ENCODE results near the gene LECT2.

LECT2 gene

GRCh38 chr5:135942202-135942771, 12.5 kb downstream of the LECT2 start:
- H3K4me1 Mint-ChIP-seq (ENCODE audit: low read depth in 2 of 2), result no peaks in the 10 kb centered on the region
- no peaks in the 10 kb centered on the region for H3K36me3 Mint-ChIP-seq (ENCODE audit: insufficient read depth)
- peaks cover 33 to 46% of the 10 kb centered on the region in 2 donors for H3K27me3 Mint-ChIP-seq
- H3K27ac Mint-ChIP-seq, result no peak overlapping the region
- ATAC-seq (replicated peaks) (no peak), DNase-seq (no peak)
- H3K4me3 Mint-ChIP-seq, result no peak overlapping the region
- no peaks in the 10 kb centered on the region for H3K9me3 Mint-ChIP-seq

- no peak for ATAC-seq (replicated peaks)
- Mint-ChIP-seq H3K27me3 (peaks cover 33 to 46% of the 10 kb centered on the region in 2 donors), H3K9me3 (no peaks in the 10 kb centered on the region), H3K27ac (no peak overlapping the region), H3K4me3 (no peak overlapping the region), H3K4me1 (ENCODE audit: low read depth in 2 of 2) (no peaks in the 10 kb centered on the region), H3K36me3 (ENCODE audit: insufficient read depth) (no peaks in the 10 kb centered on the region)
- no peak for DNase-seq
These were observed 13.1 kb downstream of the LECT2 start for GRCh38 chr5:135941711-135942110.

- Mint-ChIP-seq H3K9me3 (no peaks in the 10 kb centered on the region), H3K27me3 (peaks cover 28 to 29% of the 10 kb centered on the region in 2 donors), H3K4me3 (no peak overlapping the region), H3K27ac (no peak overlapping the region), H3K4me1 (ENCODE audit: low read depth in 2 of 2) (no peaks in the 10 kb centered on the region), H3K36me3 (ENCODE audit: insufficient read depth) (no peaks in the 10 kb centered on the region)
- no peak for DNase-seq
- no peak for ATAC-seq (replicated peaks)
These were observed 17.4 kb downstream of the LECT2 start for GRCh38 chr5:135937245-135937911.

- Mint-ChIP-seq H3K27ac (no peak overlapping the region), H3K9me3 (no peaks in the 10 kb centered on the region), H3K27me3 (peaks cover 37 to 41% of the 10 kb centered on the region in 2 donors), H3K4me1 (ENCODE audit: low read depth in 2 of 2) (peaks cover 0 to 3% of the 10 kb centered on the region in 2 donors), H3K36me3 (ENCODE audit: insufficient read depth) (no peaks in the 10 kb centered on the region), H3K4me3 (no peak overlapping the region)
- ATAC-seq (replicated peaks) (no peak), DNase-seq (no peak)
These were observed 19.8 kb downstream of the LECT2 start for GRCh38 chr5:135934939-135935338.

- Mint-ChIP-seq H3K27me3 (peaks cover 50 to 64% of the 10 kb centered on the region in 2 donors), H3K4me3 (peak overlapping the region; percentile 48 to 53), H3K36me3 (ENCODE audit: insufficient read depth) (no peaks in the 10 kb centered on the region), H3K9me3 (no peaks in the 10 kb centered on the region), H3K27ac (no peak overlapping the region), H3K4me1 (ENCODE audit: low read depth in 2 of 2) (peaks cover 0 to 3% of the 10 kb centered on the region in 2 donors)
- ATAC-seq (replicated peaks) (no peak), DNase-seq (no peak)
These were observed 23.9 kb downstream of the LECT2 start for GRCh38 chr5:135930949-135931295.

GRCh38 chr5:135930029-135930948, 24.5 kb downstream of the LECT2 start:
- DNase-seq, result no peak
- H3K4me1 Mint-ChIP-seq (ENCODE audit: low read depth in 2 of 2), result peaks cover 0 to 3% of the 10 kb centered on the region in 2 donors
- no peaks in the 10 kb centered on the region for H3K9me3 Mint-ChIP-seq
- peak overlapping the region; percentile 48 to 53 for H3K4me3 Mint-ChIP-seq
- H3K27me3 Mint-ChIP-seq, result peaks cover 53 to 68% of the 10 kb centered on the region in 2 donors
- no peak for ATAC-seq (replicated peaks)
- no peak overlapping the region for H3K27ac Mint-ChIP-seq
- H3K36me3 Mint-ChIP-seq (ENCODE audit: insufficient read depth), result no peaks in the 10 kb centered on the region

- H3K4me3 Mint-ChIP-seq, result no peak overlapping the region
- DNase-seq (no peak), ATAC-seq (replicated peaks) (no peak)
- peaks cover 4 to 12% of the 10 kb centered on the region in 2 donors for H3K4me1 Mint-ChIP-seq (ENCODE audit: low read depth in 2 of 2)
- H3K36me3 Mint-ChIP-seq (ENCODE audit: insufficient read depth), result no peaks in the 10 kb centered on the region
- peaks cover 1 to 14% of the 10 kb centered on the region in 2 donors for H3K9me3 Mint-ChIP-seq
- peaks cover 52 to 71% of the 10 kb centered on the region in 2 donors for H3K27me3 Mint-ChIP-seq
- no peak overlapping the region for H3K27ac Mint-ChIP-seq
These were observed 33.4 kb downstream of the LECT2 start for GRCh38 chr5:135921388-135921787.

- H3K27ac Mint-ChIP-seq, result no peak overlapping the region
- no peak for DNase-seq
- no peak overlapping the region for H3K4me3 Mint-ChIP-seq
- H3K27me3 Mint-ChIP-seq, result peaks cover 44 to 62% of the 10 kb centered on the region in 2 donors
- H3K36me3 Mint-ChIP-seq (ENCODE audit: insufficient read depth), result no peaks in the 10 kb centered on the region
- ATAC-seq (replicated peaks), result no peak
- H3K9me3 Mint-ChIP-seq, result peaks cover 1 to 14% of the 10 kb centered on the region in 2 donors
- peaks cover 4 to 17% of the 10 kb centered on the region in 2 donors for H3K4me1 Mint-ChIP-seq (ENCODE audit: low read depth in 2 of 2)
These were observed 34.6 kb downstream of the LECT2 start for GRCh38 chr5:135920199-135920598.

GRCh38 chr5:135916638-135917263, 38.0 kb downstream of the LECT2 start:
- peaks cover 33 to 42% of the 10 kb centered on the region in 2 donors for H3K27me3 Mint-ChIP-seq
- H3K4me1 Mint-ChIP-seq (ENCODE audit: low read depth in 2 of 2), result peaks cover 7 to 27% of the 10 kb centered on the region in 2 donors
- peaks cover 1 to 14% of the 10 kb centered on the region in 2 donors for H3K9me3 Mint-ChIP-seq
- no peaks in the 10 kb centered on the region for H3K36me3 Mint-ChIP-seq (ENCODE audit: insufficient read depth)
- DNase-seq, result peak in 1 of 3 experiments; percentile 20
- H3K4me3 Mint-ChIP-seq, result no peak overlapping the region
- ATAC-seq (replicated peaks), result peak; percentile 70
- no peak overlapping the region for H3K27ac Mint-ChIP-seq

GRCh38 chr5:135915466-135916001, 39.2 kb downstream of the LECT2 start:
- Mint-ChIP-seq H3K9me3 (peaks cover 1 to 14% of the 10 kb centered on the region in 2 donors), H3K27me3 (peaks cover 45 to 54% of the 10 kb centered on the region in 2 donors), H3K4me3 (no peak overlapping the region), H3K4me1 (ENCODE audit: low read depth in 2 of 2) (peaks cover 7 to 27% of the 10 kb centered on the region in 2 donors), H3K36me3 (ENCODE audit: insufficient read depth) (no peaks in the 10 kb centered on the region), H3K27ac (no peak overlapping the region)
- ATAC-seq (replicated peaks) (no peak), DNase-seq (no peak)

GRCh38 chr5:135913713-135914626, 40.8 kb downstream of the LECT2 start:
- Mint-ChIP-seq H3K4me3 (no peak overlapping the region), H3K27me3 (peaks cover 55 to 62% of the 10 kb centered on the region in 2 donors), H3K27ac (no peak overlapping the region), H3K9me3 (peaks cover 1 to 14% of the 10 kb centered on the region in 2 donors), H3K36me3 (ENCODE audit: insufficient read depth) (no peaks in the 10 kb centered on the region), H3K4me1 (ENCODE audit: low read depth in 2 of 2) (peaks cover 7 to 27% of the 10 kb centered on the region in 2 donors)
- ATAC-seq (replicated peaks) (peak; percentile 24), DNase-seq (no peak)

GRCh38 chr5:135905144-135905543, 49.6 kb downstream of the LECT2 start:
- ATAC-seq (replicated peaks) (no peak), DNase-seq (no peak)
- peaks cover 58 to 65% of the 10 kb centered on the region in 2 donors for H3K27me3 Mint-ChIP-seq
- no peaks in the 10 kb centered on the region for H3K4me1 Mint-ChIP-seq (ENCODE audit: low read depth in 2 of 2)
- no peaks in the 10 kb centered on the region for H3K9me3 Mint-ChIP-seq
- H3K27ac Mint-ChIP-seq, result no peak overlapping the region
- no peak overlapping the region for H3K4me3 Mint-ChIP-seq
- no peaks in the 10 kb centered on the region for H3K36me3 Mint-ChIP-seq (ENCODE audit: insufficient read depth)

All from effector memory CD8-positive, alpha-beta T cell (primary cell).